Uterus (tissue), 4 donors: ENCODE measurements around the gene ARV1. TPM values are rescaled to one million over a fixed set of nuclear protein-coding genes. Genes with fewer than 3 reads are reported as not detected.
"Not testable (repeated sequence)": the region's sequence is repeated elsewhere in the genome, so short reads cannot be mapped to it uniquely, and the experiment has no call there.

Experiments used
- DNase-seq, 2 donors: peaks; one replicate each; pipeline ENCODE4 v3.0.0-alpha.2; 2019 to 2020
- H3K27ac ChIP-seq, 2 donors: fragments of 200-600 bp; sonication (generic); 1 replicate in 1 of 2; 2 replicates in 1 of 2; pipeline ENCODE4 v1.5.1; 2016 to 2018
- H3K27me3 ChIP-seq, 2 donors: fragments of 200-600 bp; sonication (generic); one replicate each; pipeline ENCODE4 v1.5.1; 2018 to 2019; ENCODE audit warnings: control low read depth in 1 of 2
- H3K36me3 ChIP-seq, 2 donors: fragments of 200-600 bp; sonication (generic); one replicate each; pipeline ENCODE4 v1.5.1; 2019; ENCODE audit warnings: control low read depth in 1 of 2
- H3K4me1 ChIP-seq, 2 donors: fragments of 200-600 bp; sonication (generic); one replicate each; pipeline ENCODE4 v1.5.1; 2018 to 2019; ENCODE audit warnings: control low read depth in 1 of 2
- H3K4me3 ChIP-seq, 2 donors: fragments of 200-600 bp; sonication (generic); 1 replicate in 1 of 2; 2 replicates in 1 of 2; pipeline ENCODE4 v1.5.1; 2018 to 2019; ENCODE audit warnings: mild to moderate bottlenecking in 1 of 2
- H3K9me3 ChIP-seq, 2 donors: fragments of 200-600 bp; sonication (generic); one replicate each; pipeline ENCODE4 v1.5.1; 2019; ENCODE audit warnings: control low read depth in 1 of 2
- CTCF ChIP-seq, 4 experiments: fragments of 200-600 bp in 2 of 4; fragments of 450-650 bp in 2 of 4; sonication (generic) in 2 of 4; IDR thresholded peaks; one replicate each; pipeline ENCODE4 v1.5.1; 2016 to 2019; ENCODE audit warnings: antibody characterized with exemption in 4 of 4, mild to moderate bottlenecking in 2 of 4, moderate library complexity in 1 of 4
- POLR2A ChIP-seq, 2 donors: fragments of 450-650 bp; IDR thresholded peaks; one replicate each; pipeline ENCODE4 v1.6.1; 2016; ENCODE audit warnings: antibody characterized with exemption in 2 of 2, mild to moderate bottlenecking in 1 of 2, moderate library complexity in 1 of 2
- intact Hi-C: fragments of 100-400 bp; cut with DNase I; formaldehyde crosslinking; loops from one replicate; pipeline ENCODE4 v1.15.1; 2023; ENCODE audit warnings: low total_unique reads
- total RNA-seq, 4 donors: library from RNA; depleted of rRNA in 3 of 4; stranded (reverse); fragments of >200 nt in 3 of 4; gene quantifications; one replicate each; pipeline versions ENCODE4 v1.1.0 to v1.2.4, GENCODE V29; 2014 to 2023
- donor health status: DM: yes; HTN: yes; CAD: no.

The ARV1 gene
- total RNA-seq, 4 donors from 2014 or later: 3.6 to 15.9 (median 13.5) TPM

DNA sequence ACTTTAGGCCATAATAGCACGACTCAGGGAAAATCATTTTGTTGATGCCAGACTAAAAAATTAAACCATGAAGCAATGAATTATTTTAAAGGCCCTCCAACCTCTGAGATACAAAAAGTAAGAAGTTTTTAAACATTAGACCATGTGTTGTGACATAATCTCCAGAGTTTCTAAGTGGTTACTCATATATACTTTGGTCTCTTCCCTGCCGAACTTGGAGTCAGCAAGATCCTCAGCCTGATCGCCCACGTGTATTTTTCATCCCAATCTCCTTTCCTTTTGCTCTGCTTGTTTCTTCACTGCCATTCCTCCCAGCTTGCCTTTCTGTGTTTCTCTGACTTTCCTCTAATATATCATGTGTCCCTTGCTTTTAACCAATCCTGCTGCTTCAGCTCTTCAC lies 3.8 kb downstream of the ARV1 start:
- Histone ChIP-seq H3K36me3 (no peaks in the 10 kb centered on the region), H3K27ac (no peak overlapping the region), H3K4me3 (no peak overlapping the region), H3K9me3 (no peaks in the 10 kb centered on the region), H3K27me3 (no peaks in the 10 kb centered on the region), H3K4me1 (peaks cover 2 to 4% of the 10 kb centered on the region in 2 donors)
- DNase-seq: no peak
- TF ChIP-seq CTCF (IDR thresholded peaks at IDR 0.05) (no peak), POLR2A (IDR thresholded peaks at IDR 0.05) (no peak)
- intact Hi-C loops: no loop called here

- Histone ChIP-seq H3K9me3 (no peaks in the 10 kb centered on the region), H3K36me3 (no peaks in the 10 kb centered on the region), H3K4me1 (peaks cover 0 to 4% of the 10 kb centered on the region in 2 donors), H3K4me3 (no peak overlapping the region), H3K27ac (no peak overlapping the region), H3K27me3 (no peaks in the 10 kb centered on the region)
- DNase-seq: no peak
- TF ChIP-seq CTCF (IDR thresholded peaks at IDR 0.05): no peak
- no peak for TF ChIP-seq POLR2A (IDR thresholded peaks at IDR 0.05)
- intact Hi-C loops: no loop called here
Measured at GRCh38 chr1:230983811-230984210, 4.9 kb downstream of the ARV1 start.

GRCh38 chr1:230984622-230985515 lies 6.0 kb downstream of the ARV1 start:
- H3K4me3 ChIP-seq, DNase-seq, H3K9me3 ChIP-seq, H3K27ac ChIP-seq, intact Hi-C loops, H3K4me1 ChIP-seq, H3K27me3 ChIP-seq, H3K36me3 ChIP-seq: not testable (repeated sequence)

- intact Hi-C loops: no loop called here
- no peak overlapping the region for H3K27ac ChIP-seq
Measured at GRCh38 chr1:230985711-230986110, 6.8 kb downstream of the ARV1 start.

GRCh38 chr1:230986976-230987375 lies 8.1 kb downstream of the ARV1 start:
- Histone ChIP-seq H3K4me1 (no peaks in the 10 kb centered on the region), H3K4me3 (no peak overlapping the region), H3K36me3 (peaks cover 0 to 2% of the 10 kb centered on the region in 2 donors), H3K27me3 (no peaks in the 10 kb centered on the region), H3K27ac (no peak overlapping the region), H3K9me3 (no peaks in the 10 kb centered on the region)
- intact Hi-C loops: no loop called here
- no peak for TF ChIP-seq CTCF (IDR thresholded peaks at IDR 0.05)
- no peak for TF ChIP-seq POLR2A (IDR thresholded peaks at IDR 0.05)
- no peak for DNase-seq

More at GRCh38 chr1:230985711-230986110, 6.8 kb downstream of the ARV1 start:
- H3K36me3 ChIP-seq: peaks cover 0 to 2% of the 10 kb centered on the region in 2 donors
- no peaks in the 10 kb centered on the region for H3K27me3 ChIP-seq
- DNase-seq: no peak
- TF ChIP-seq CTCF (IDR thresholded peaks at IDR 0.05) (no peak), POLR2A (IDR thresholded peaks at IDR 0.05) (no peak)
- H3K4me1 ChIP-seq: no peaks in the 10 kb centered on the region
- H3K9me3 ChIP-seq: no peaks in the 10 kb centered on the region
- H3K4me3 ChIP-seq: no peak overlapping the region
